Measurements from ENCODE around the gene CDKN2A.

DNA sequence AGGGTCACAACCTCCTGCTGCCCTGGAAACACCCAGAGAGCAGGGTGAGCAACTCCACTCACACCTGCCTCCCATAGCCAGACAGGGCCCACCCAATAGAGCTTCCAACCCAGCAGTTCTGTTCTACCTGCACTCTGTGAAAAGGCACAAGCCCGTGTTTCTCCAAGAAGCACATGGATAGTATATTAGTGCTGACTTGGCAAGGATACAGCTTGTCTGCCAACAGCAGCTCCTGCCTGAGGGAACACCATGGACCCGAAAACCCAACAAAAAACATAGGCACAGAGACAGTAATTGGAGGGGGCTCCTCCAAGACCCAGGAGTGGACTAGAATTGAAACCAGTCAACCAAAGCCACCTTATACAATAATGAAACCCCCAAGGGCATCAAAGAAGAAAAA, 48.6 kb downstream of the CDKN2A start:
- TF ChIP-seq POLR2AphosphoS5 (IDR thresholded peaks at IDR 0.05; ENCODE audit: insufficient read depth, low read depth, low read length) (no peak), JUN (IDR thresholded peaks at IDR 0.05; ENCODE audit: borderline replicate concordance, insufficient read depth, insufficient read length, low read depth) (no peak)

All from endothelial cell of umbilical vein (primary cell).